PC-9 (cell line): Measurements from ENCODE around the gene DNAJB2. TPM values are rescaled to one million over a fixed set of nuclear protein-coding genes. Genes with fewer than 3 reads are reported as not detected.

Source experiments
- BruUV-seq: library from RNA; stranded (reverse); fragments of 400-500 nt; replicated peaks from 2 replicates; lab custom pipeline; 2021; lab: Mats Ljungman, UMichigan
- CTCF ChIA-PET: fragments of 300-600 bp; sonication (Branson Sonifier 250); formaldehyde crosslinking; loops from one replicate; lab custom pipeline; 2022; ENCODE audit warnings: antibody characterized with exemption; lab: Charles Lee
- POLR2A ChIA-PET: fragments of 300-600 bp; sonication (Branson Sonifier 250); formaldehyde crosslinking; loops from one replicate; lab custom pipeline; 2022; ENCODE audit warnings: antibody characterized with exemption; ENCODE audit not compliant: unreplicated experiment; lab: Charles Lee
- DNase-seq, 2 experiments: peaks; one replicate each; pipeline versions ENCODE4 v3.0.0 to v3.0.0-alpha.2; 2015 to 2022; ENCODE audit warnings: mixed read lengths in 1 of 2
- H2AFZ ChIP-seq: fragments of 200-600 bp; sonication (generic); 2 replicates; pipeline ENCODE4 v1.8.1; 2017; ENCODE audit warnings: antibody characterized with exemption
- H3F3A ChIP-seq: fragments of 200-600 bp; sonication (generic); 2 replicates; pipeline ENCODE4 v1.8.1; 2017; ENCODE audit warnings: antibody characterized with exemption, mild to moderate bottlenecking, low read depth; ENCODE audit not compliant: insufficient read depth
- H3K27ac ChIP-seq: fragments of 200-600 bp; sonication (generic); 2 replicates; pipeline ENCODE4 v1.6.1; 2016; ENCODE audit warnings: mixed run types
- H3K27me3 ChIP-seq: fragments of 200-600 bp; sonication (generic); 2 replicates; pipeline ENCODE4 v1.6.1; 2016; ENCODE audit warnings: low read depth, mixed run types; ENCODE audit not compliant: insufficient read depth
- H3K36me3 ChIP-seq: fragments of 200-600 bp; sonication (generic); 2 replicates; pipeline ENCODE4 v1.6.1; 2016; ENCODE audit warnings: low read depth, mixed run types
- H3K4me1 ChIP-seq: fragments of 200-600 bp; sonication (generic); replicated peaks from 2 replicates; pipeline ENCODE4 v1.6.1; 2016; ENCODE audit warnings: mixed run types; ENCODE audit not compliant: insufficient read depth
- H3K4me2 ChIP-seq: fragments of 200-600 bp; sonication (generic); 2 replicates; pipeline ENCODE4 v1.6.1; 2017; ENCODE audit warnings: mixed run types
- H3K4me3 ChIP-seq: fragments of 200-600 bp; sonication (generic); 2 replicates; pipeline ENCODE4 v1.6.1; 2016; ENCODE audit warnings: mixed run types
- H3K79me2 ChIP-seq: fragments of 200-600 bp; sonication (generic); 2 replicates; pipeline ENCODE4 v1.6.1; 2017; ENCODE audit warnings: low read depth, mixed run types
- H3K9me2 ChIP-seq: fragments of 200-600 bp; sonication (generic); 2 replicates; pipeline ENCODE4 v1.8.1; 2017; ENCODE audit warnings: mild to moderate bottlenecking; ENCODE audit not compliant: insufficient read depth
- H3K9me3 ChIP-seq: fragments of 200-600 bp; sonication (generic); 2 replicates; pipeline ENCODE4 v1.8.1; 2016; ENCODE audit warnings: low read depth; ENCODE audit not compliant: insufficient read depth
- H4K20me1 ChIP-seq: fragments of 200-600 bp; sonication (generic); 2 replicates; pipeline ENCODE4 v1.8.1; 2017; ENCODE audit not compliant: insufficient read depth
- CTCF ChIP-seq: fragments of 200-600 bp; sonication (generic); conservative IDR thresholded peaks from 2 replicates; pipeline ENCODE4 v1.6.1; 2017; ENCODE audit warnings: mixed run types, antibody characterized with exemption, mild to moderate bottlenecking, moderate library complexity
- EZH2 ChIP-seq: fragments of 200-600 bp; sonication (generic); IDR thresholded peaks from 2 replicates; pipeline ENCODE4 v1.8.0; 2017; ENCODE audit warnings: antibody characterized with exemption, low read depth
- intact Hi-C: fragments of 100-400 bp; cut with micrococcal nuclease; formaldehyde crosslinking; loops from one replicate; pipeline ENCODE4 v1.10.0; 2022; ENCODE audit not compliant: unreplicated experiment
- total RNA-seq: library from RNA; stranded (reverse); gene quantifications from 2 replicates; pipeline ENCODE4 v1.2.3, GENCODE V29; 2021

Gene DNAJB2
- total RNA-seq, 1 experiment from 2014 or later = 38.5 TPM

DNA sequence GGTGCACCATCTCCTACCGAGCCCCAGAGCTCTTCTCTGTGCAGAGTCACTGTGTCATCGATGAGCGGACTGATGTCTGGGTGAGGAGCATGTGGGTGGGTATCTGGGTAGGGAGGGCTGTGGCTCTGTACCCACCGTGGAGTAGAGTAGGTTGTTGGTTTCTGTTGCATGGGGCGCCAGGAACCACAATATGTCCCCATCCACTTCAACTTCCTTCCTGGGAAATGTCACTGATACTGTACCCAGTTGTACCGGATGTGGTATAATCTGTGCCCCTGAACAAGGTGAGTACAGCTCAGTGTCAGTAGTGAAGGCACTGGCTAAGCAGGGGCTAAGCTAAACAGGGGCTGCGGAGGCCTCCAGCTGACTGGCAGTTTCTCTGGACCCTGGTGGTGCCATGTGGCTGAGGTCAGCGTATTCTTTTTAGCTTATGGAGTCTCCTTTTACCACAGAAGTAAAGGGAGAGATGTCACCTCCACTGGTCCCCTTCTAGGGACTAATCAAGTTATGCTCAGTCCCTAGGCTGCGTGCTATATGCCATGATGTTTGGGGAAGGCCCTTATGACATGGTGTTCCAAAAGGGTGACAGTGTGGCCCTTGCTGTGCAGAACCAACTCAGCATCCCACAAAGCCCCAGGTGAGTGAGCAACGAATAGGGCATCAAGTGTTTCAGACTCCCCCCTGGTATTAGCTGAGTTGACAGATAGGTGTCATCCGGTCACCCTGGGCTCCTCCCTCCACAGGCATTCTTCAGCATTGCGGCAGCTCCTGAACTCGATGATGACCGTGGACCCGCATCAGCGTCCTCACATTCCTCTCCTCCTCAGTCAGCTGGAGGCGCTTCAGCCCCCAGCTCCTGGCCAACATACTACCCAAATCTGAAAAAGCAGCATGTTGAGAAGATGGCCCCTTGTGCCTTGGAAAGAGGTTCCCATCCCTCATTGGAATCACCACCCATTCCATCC is 31.2 kb upstream of the DNAJB2 start:
- no peak for DNase-seq
- Histone ChIP-seq H2AFZ (no peak overlapping the region), H3K9me2 (no peaks in the 10 kb centered on the region), H3K4me2 (peak overlapping the region; percentile 73), H3K27ac (peak overlapping the region; percentile 78), H3K9me3 (no peaks in the 10 kb centered on the region), H3K36me3 (0 out of 2 replicates have a peak, but pooled peaks cover 9% of the 10 kb centered on the region), H3K79me2 (peaks cover 48% of the 10 kb centered on the region), H3K27me3 (no peaks in the 10 kb centered on the region), H3K4me3 (0 out of 2 replicates have a peak overlapping the region, but pooled peaks have one; percentile 7), H3K4me1 (peaks cover 66% of the 10 kb centered on the region), H4K20me1 (no peaks in the 10 kb centered on the region), H3F3A (peaks cover 44% of the 10 kb centered on the region)
- intact Hi-C loops = loop anchor here (2.0 kb wide), 1 partner anchor 71 kb away; the partner anchor contains the start of gene CNPPD1
- TF ChIP-seq EZH2 (no peak), CTCF (no peak)
- POLR2A ChIA-PET = no interaction called here
- no TSS peak for BruUV-seq
- CTCF ChIA-PET = interaction anchor here (0.5 to 1.8 kb wide), 2 partner anchors 31 to 47 kb away, joined by 3 to 6 read pairs; no protein-coding TSS in a partner anchor

GRCh38 chr2:219248845-219249202 is 30.3 kb upstream of the DNAJB2 start:
- DNase-seq = no peak
- POLR2A ChIA-PET = interaction anchor here (0.5 to 1.6 kb wide), 5 partner anchors 26 to 204 kb away, joined by 4 to 16 read pairs (median 7); partner anchors contain the start of gene DNAJB2
- Histone ChIP-seq H2AFZ (no peak overlapping the region), H3K4me2 (peak overlapping the region; percentile 73), H3K9me2 (no peaks in the 10 kb centered on the region), H3K79me2 (peaks cover 53% of the 10 kb centered on the region), H3K27me3 (no peaks in the 10 kb centered on the region), H3K4me1 (peaks cover 66% of the 10 kb centered on the region), H3K27ac (peak overlapping the region; percentile 78), H3F3A (peaks cover 44% of the 10 kb centered on the region), H4K20me1 (no peaks in the 10 kb centered on the region), H3K4me3 (0 out of 2 replicates have a peak overlapping the region, but pooled peaks have one; percentile 7), H3K36me3 (0 out of 2 replicates have a peak, but pooled peaks cover 9% of the 10 kb centered on the region), H3K9me3 (no peaks in the 10 kb centered on the region)
- no TSS peak for BruUV-seq
- no peak for TF ChIP-seq CTCF
- no peak for TF ChIP-seq EZH2
- CTCF ChIA-PET = interaction anchor here (1.1 to 1.8 kb wide), 3 partner anchors 26 to 46 kb away, joined by 5 to 13 read pairs (median 6); no protein-coding TSS in a partner anchor
- intact Hi-C loops = loop anchor here (1.0 to 2.0 kb wide), 6 partner anchors 20 to 72 kb away; partner anchors contain the start of genes ANKZF1, ATG9A, CNPPD1 and DNAJB2
